ENCODE data around the gene SIPA1L3. TPM values are rescaled to one million over a fixed set of nuclear protein-coding genes. Genes with fewer than 3 reads are reported as not detected.

SIPA1L3 gene
- total and polyA plus RNA-seq, 10 of the 15 experiments (the other 5 are each of a cell fraction or from before 2014, with no cell fraction given): 0.24 to 66.2 (median 19.1) TPM

- TF ChIP-seq ATF2 (IDR thresholded peaks at IDR 0.05; ENCODE audit: low read length): no peak
- TF ChIP-seq RFX5 (IDR thresholded peaks at IDR 0.05; ENCODE audit: low read depth, low read length): no peak
Measured at GRCh38 chr19:38043649-38044144, 136.7 kb downstream of the SIPA1L3 start (continued).

GRCh38 chr19:38044267-38045111 is 137.5 kb downstream of the SIPA1L3 start:
- DNase-seq (ENCODE audit: low read depth, low spot score): no peak
- intact Hi-C loops (cut with micrococcal nuclease; ENCODE audit: unreplicated experiment): loop anchor here (5.0 kb wide), 1 partner anchor 82 kb away; no protein-coding TSS in a partner anchor
- H3K36me3 ChIP-seq (ENCODE audit: control insufficient read depth in 2 of 2, insufficient read depth in 2 of 2, low read length in 1 of 2): peaks cover 0 to 2% of the 10 kb centered on the region in 2 experiments; a peak in 1 of 4 replicates
- peak; percentile 7 to 30 (median 11); a peak in 3 of 6 replicates for TF ChIP-seq CTCF (IDR thresholded peaks at IDR 0.05 in 2 of 3, conservative IDR thresholded peaks at IDR 0.05 in 1 of 3; ENCODE audit: control insufficient read depth in 2 of 3, extremely low read depth in 1 of 3, insufficient read depth in 1 of 3, low read depth in 3 of 3, low read length in 3 of 3)
- TF ChIP-seq SMC3 (IDR thresholded peaks at IDR 0.05; ENCODE audit: borderline replicate concordance, low read length): peak; percentile 32; the same call in 1 of the 2 replicates
- no peak for TF ChIP-seq STAT1 (conservative IDR thresholded peaks at IDR 0.05)
- 0 out of 2 replicates have a peak, but pooled peaks have one; percentile 33 for TF ChIP-seq MLLT1 (IDR thresholded peaks at IDR 0.05)
- peak; percentile 51; the same call in 1 of the 2 replicates for TF ChIP-seq RAD21 (IDR thresholded peaks at IDR 0.05; ENCODE audit: insufficient read depth, low read depth, low read length)
- peak; percentile 84 for TF ChIP-seq BCL3 (IDR thresholded peaks at IDR 0.05; ENCODE audit: borderline replicate concordance, insufficient read depth, low read depth, low read length, poor library complexity, severe bottlenecking)
- TF ChIP-seq TCF12 (IDR thresholded peaks at IDR 0.05; ENCODE audit: low read depth, low read length): no peak
- peak; percentile 28 for TF ChIP-seq PBX3 (IDR thresholded peaks at IDR 0.05; ENCODE audit: insufficient replicate concordance, low read depth, low read length)
- POLR2A ChIA-PET: interaction anchor here (0.5 to 1.6 kb wide), 4 partner anchors 36 to 137 kb away, joined by 3 to 5 read pairs (median 4); partner anchors contain the start of gene SIPA1L3
- H3K4me3 ChIP-seq: no peak overlapping the region
- H3K4me2 ChIP-seq (ENCODE audit: control insufficient read depth, insufficient read depth): 0 out of 2 replicates have a peak overlapping the region, but pooled peaks have one; percentile 96
- peak overlapping the region; percentile 99 for H3K27ac ChIP-seq (ENCODE audit: control insufficient read depth, insufficient read depth)
- ATAC-seq: no peak
- RAD21 ChIA-PET (ENCODE audit: unreplicated experiment): interaction anchor here (0.9 to 9.8 kb wide), 9 partner anchors 9 to 142 kb away, joined by 3 to 122 read pairs (median 18); partner anchors contain the start of genes SIPA1L3 and WDR87
- no peaks in the 10 kb centered on the region for H4K20me1 ChIP-seq (ENCODE audit: control insufficient read depth, insufficient read depth)
- H3K79me2 ChIP-seq (ENCODE audit: control insufficient read depth, insufficient read depth, low read length): peaks cover 44% of the 10 kb centered on the region
- no TSS peak for BruUV-seq (replicated peaks)
- in situ Hi-C loops (cut with MboI): loop anchor here (5.0 kb wide), 1 partner anchor 132 kb away; no protein-coding TSS in a partner anchor
- 98% methylated on average over 15 of the region's 16 CpGs for WGBS (ENCODE audit: insufficient coverage, insufficient replicate concordance, low lambda C conversion rate, missing lambda C conversion rate)
- H3K27me3 ChIP-seq (replicated peaks in 1 of 2; ENCODE audit: control insufficient read depth in 2 of 2, insufficient read depth in 2 of 2, low read length in 1 of 2): no peaks in the 10 kb centered on the region
- peak overlapping the region; percentile 87; the same call in 1 of the 2 replicates for H3K9ac ChIP-seq (ENCODE audit: control insufficient read depth, insufficient read depth, low read length)
- CTCF ChIA-PET: interaction anchor here (0.8 to 10.7 kb wide), 8 partner anchors 9 to 139 kb away, joined by 3 to 138 read pairs (median 6); partner anchors contain the start of genes SIPA1L3 and WDR87
- SMC1A ChIA-PET (ENCODE audit: uncharacterized antibody, unreplicated experiment): interaction anchor here (1.1 to 10.3 kb wide), 9 partner anchors 9 to 145 kb away, joined by 3 to 119 read pairs (median 3); partner anchors contain the start of genes SIPA1L3 and WDR87
- FAIRE-seq: no peak
- no peak overlapping the region for H2AFZ ChIP-seq (ENCODE audit: control insufficient read depth, low read depth, low read length)
- peaks cover 50% of the 10 kb centered on the region for H3K4me1 ChIP-seq (ENCODE audit: control insufficient read depth, insufficient read depth, low read length)
- peaks cover 3% of the 10 kb centered on the region; the same call in 2 of the 3 replicates for H3K9me3 ChIP-seq (replicated peaks; ENCODE audit: control insufficient read depth, insufficient read depth, low read length)

Data from GM12878 (cell line).